K562 (cell line): Measurements from ENCODE around the gene SLC46A3. TPM values are rescaled to one million over a fixed set of nuclear protein-coding genes. Genes with fewer than 3 reads are reported as not detected.

Experiments used
- ATAC-seq: fragments of 200-7000 bp; cut with Tn5 transposase; 3 replicates; pipeline ENCODE4 v1.9.1; 2020; ENCODE audit warnings: moderate library complexity
- BruUV-seq: library from RNA; stranded (reverse); fragments of 400-500 nt; replicated peaks from 2 replicates; lab custom pipeline; 2021; lab: Mats Ljungman, UMichigan
- CTCF ChIA-PET: fragments of 300-600 bp; formaldehyde crosslinking; extraction: SDS; loops from one replicate; lab custom pipeline; 2021; ENCODE audit warnings: low intra/inter-chr PET ratio; lab: Yijun Ruan, JAX
- POLR2A ChIA-PET: fragments of 300-600, 350-650 bp; sonication (Branson Sonifier 250); formaldehyde crosslinking; extraction: SDS; loops from one replicate; lab custom pipeline; 2021; ENCODE audit warnings: antibody characterized with exemption, inconsistent platforms; lab: Yijun Ruan, JAX
- DNase-seq, 4 experiments: peaks; one replicate each; pipeline versions ENCODE4 v3.0.0 to v3.0.0-alpha.2; 2011 to 2018; ENCODE audit warnings: low spot score in 3 of 4, mixed read lengths in 3 of 4; ENCODE audit errors: extremely low read depth in 1 of 4
- FAIRE-seq: peaks from 2 replicates; lab custom pipeline; 2011; peaks lifted over from hg19 to GRCh38; lab: Jason Lieb, UNC
- H2AFZ ChIP-seq: 2 replicates; pipeline ENCODE4 v1.6.0; 2011; ENCODE audit warnings: low read depth, low read length, control low read depth, inconsistent platforms
- H3K27ac ChIP-seq: fragments of 200-600 bp; 3 replicates; pipeline ENCODE4 v1.8.0; 2011; ENCODE audit warnings: low read depth, mild to moderate bottlenecking, control low read depth, inconsistent platforms, low read length, moderate library complexity, mixed read lengths; ENCODE audit errors: extremely low read depth
- H3K27me3 ChIP-seq, 2 experiments: fragments of 300-600 bp in 1 of 2; 2 replicates in 1 of 2; 3 replicates in 1 of 2; pipeline versions ENCODE4 v1.6.0 to v1.8.0; 2011; ENCODE audit warnings: inconsistent platforms in 2 of 2, low read length in 2 of 2, mild to moderate bottlenecking in 1 of 2, mixed read lengths in 1 of 2, moderate library complexity in 1 of 2; ENCODE audit not compliant: control insufficient read depth in 2 of 2, insufficient read depth in 2 of 2
- H3K36me3 ChIP-seq: fragments of 300-600 bp; 3 replicates; pipeline ENCODE4 v1.8.0; 2011; ENCODE audit warnings: mild to moderate bottlenecking, low read length, inconsistent platforms; ENCODE audit not compliant: control insufficient read depth, insufficient read depth
- H3K4me1 ChIP-seq, 2 experiments: fragments of 200-600 bp in 1 of 2; replicated peaks in 1 of 2; 2 replicates in 1 of 2; 3 replicates in 1 of 2; pipeline versions ENCODE4 v1.5.1 to v1.8.0; 2011; ENCODE audit warnings: inconsistent platforms in 2 of 2, low read length in 2 of 2, mild to moderate bottlenecking in 1 of 2, mixed read lengths in 1 of 2, moderate library complexity in 1 of 2; ENCODE audit not compliant: control insufficient read depth in 2 of 2, insufficient read depth in 2 of 2
- H3K4me2 ChIP-seq: 2 replicates; pipeline ENCODE4 v1.6.1; 2011; ENCODE audit warnings: low read length, control low read depth, inconsistent platforms, mixed read lengths; ENCODE audit not compliant: insufficient read depth
- H3K4me3 ChIP-seq: fragments of 200-600 bp; sonication (generic), shearing (Covaris generic); 2 replicates; pipeline ENCODE4 v1.5.1; 2016; ENCODE audit warnings: control low read depth, inconsistent platforms
- H3K79me2 ChIP-seq: fragments of 200-600 bp; 3 replicates; pipeline ENCODE4 v1.8.0; 2011; ENCODE audit warnings: low read length, inconsistent platforms; ENCODE audit not compliant: control insufficient read depth, insufficient read depth
- H3K9ac ChIP-seq, 2 experiments: 2 replicates each; pipeline versions ENCODE4 v1.6.0 to v1.6.1; 2011; ENCODE audit warnings: low read depth in 2 of 2, low read length in 2 of 2, control low read depth in 1 of 2, inconsistent platforms in 1 of 2, mild to moderate bottlenecking in 1 of 2, mixed read lengths in 1 of 2; ENCODE audit not compliant: insufficient read depth in 1 of 2
- H3K9me1 ChIP-seq: one replicate; pipeline ENCODE4 v1.6.0; 2011; ENCODE audit warnings: inconsistent platforms, mild to moderate bottlenecking, low read length, moderate library complexity; ENCODE audit not compliant: control insufficient read depth, insufficient read depth
- H3K9me3 ChIP-seq: replicated peaks from 2 replicates; pipeline ENCODE4 v1.5.1; 2011; ENCODE audit warnings: low read depth, low read length, inconsistent platforms; ENCODE audit not compliant: control insufficient read depth, insufficient read depth
- H4K20me1 ChIP-seq: replicated peaks from 2 replicates; pipeline ENCODE4 v1.6.1; 2011; ENCODE audit warnings: low read length, inconsistent platforms, mixed read lengths; ENCODE audit not compliant: control insufficient read depth, insufficient read depth
- ATF1 ChIP-seq, 2 experiments: fragments of 450-650 bp in 1 of 2; IDR thresholded peaks; 2 replicates each; pipeline ENCODE4 v1.6.1; 2016; ENCODE audit warnings: missing compliant biosample characterization in 1 of 2, missing genetic modification characterization in 1 of 2
- HMGN3 ChIP-seq: IDR thresholded peaks from 2 replicates; pipeline ENCODE4 v1.6.1; 2011; ENCODE audit warnings: borderline replicate concordance, low read depth, mild to moderate bottlenecking, mixed read lengths, low read length; ENCODE audit not compliant: insufficient read length; ENCODE audit errors: extremely low read depth
- IFI16 ChIP-seq: fragments of 250-450 bp; sonication (Bioruptor Pico); IDR thresholded peaks from 2 replicates; pipeline ENCODE4 v2.1.2; 2022; ENCODE audit warnings: mild to moderate bottlenecking, inconsistent platforms
- SMAD4 ChIP-seq: fragments of 250-450 bp; sonication (Bioruptor Pico); conservative IDR thresholded peaks from 2 replicates; pipeline ENCODE4 v1.8.0; 2021; ENCODE audit warnings: inconsistent platforms, mild to moderate bottlenecking, moderate library complexity
- TCF7 ChIP-seq: sonication (generic); IDR thresholded peaks from 2 replicates; pipeline ENCODE4 v1.6.1; 2016; ENCODE audit warnings: antibody characterized with exemption, borderline replicate concordance
- TCF7L2 ChIP-seq: fragments of 150-350 bp; IDR thresholded peaks from 2 replicates; pipeline ENCODE4 v1.6.1; 2016; ENCODE audit warnings: low read depth, mild to moderate bottlenecking, low read length, moderate library complexity
- ZNF197 ChIP-seq: fragments of 200-800 bp; sonication (Bioruptor generic); IDR thresholded peaks from 2 replicates; pipeline ENCODE4 v1.6.1; 2016; ENCODE audit warnings: low read depth, missing genetic modification characterization, missing compliant biosample characterization
- ZNF384 ChIP-seq: IDR thresholded peaks from 2 replicates; pipeline ENCODE4 v1.6.1; 2012; ENCODE audit warnings: low read depth, low read length, improper control_type of control experiment
- WGBS: fragments of 100-300 bp; shearing (Covaris generic); methylation state at CpG from one replicate; pipeline ENCODE4 v1.1.6; 2016; ENCODE audit warnings: low coverage, mixed read lengths; ENCODE audit not compliant: insufficient coverage; ENCODE audit errors: missing lambda C conversion rate; 5-methylcytosine and 5-hydroxymethylcytosine counted together
- in situ Hi-C: fragments of 300-500 bp; cut with MboI; formaldehyde crosslinking; loops from 4 replicates; pipeline ENCODE4 v1.15.0; 2018; ENCODE audit warnings: inconsistent platforms, mixed read lengths
- intact Hi-C: fragments of 100-400 bp; cut with micrococcal nuclease; formaldehyde crosslinking; loops from 2 replicates; pipeline ENCODE4 v1.14.2; 2022
- polyA plus RNA-seq, 8 experiments: library from polyadenylated mRNA; depleted of rRNA in 4 of 8; stranded (reverse) in 5 of 8; unstranded in 3 of 8; fragments of >200 nt; fragmentation: Nextera tagmentation in 2 of 8; fragmentation: Illumina TruSeq in 1 of 8; extraction: Ambion mirVana in 2 of 8; extraction: Trizol in 1 of 8; gene quantifications; 2 replicates each; pipeline versions ENCODE4 v1.2.1 to v1.2.3, GENCODE V29; 2011 to 2014; ENCODE audit warnings: inconsistent platforms in 1 of 8, missing spikeins in 1 of 8
- total RNA-seq, 7 experiments: library from RNA; depleted of rRNA in 6 of 7; stranded (reverse); fragments of >200 nt in 6 of 7; fragmentation: Illumina TruSeq in 2 of 7; extraction: Trizol in 2 of 7; gene quantifications; 2 replicates each; pipeline versions ENCODE4 v1.2.1 to v1.2.3, GENCODE V29; 2011 to 2021; ENCODE audit warnings: low replicate concordance in 1 of 7
- TF ChIP-seq, protein P1 (sequence below): sonication (generic); formaldehyde crosslinking; IDR thresholded peaks from 2 replicates; pipeline ENCODE4 v1.8.1; 2023; ENCODE audit warnings: mild to moderate bottlenecking, missing genetic modification reagents
- TF ChIP-seq, protein P2 (sequence below), 2 experiments: fragments of 250-450 bp in 1 of 2; fragments of 450-650 bp in 1 of 2; sonication (Bioruptor Pico) in 1 of 2; IDR thresholded peaks; 2 replicates each; pipeline versions ENCODE4 v1.6.1 to v1.8.0; 2016 to 2021; ENCODE audit warnings: mild to moderate bottlenecking in 2 of 2, moderate library complexity in 2 of 2, missing compliant biosample characterization in 1 of 2, missing genetic modification characterization in 1 of 2
- TF ChIP-seq, protein P3 (sequence below): fragments of 250-450 bp; sonication (Bioruptor Pico); IDR thresholded peaks from 2 replicates; pipeline ENCODE4 v1.8.0; 2022; ENCODE audit warnings: inconsistent platforms, mild to moderate bottlenecking, moderate library complexity, borderline replicate concordance

The SLC46A3 gene
- total and polyA plus RNA-seq, 9 of the 15 experiments (the other 6 are each of a cell fraction or from before 2014, with no cell fraction given), result 0.14 to 1.2 (median 0.51) TPM

DNA sequence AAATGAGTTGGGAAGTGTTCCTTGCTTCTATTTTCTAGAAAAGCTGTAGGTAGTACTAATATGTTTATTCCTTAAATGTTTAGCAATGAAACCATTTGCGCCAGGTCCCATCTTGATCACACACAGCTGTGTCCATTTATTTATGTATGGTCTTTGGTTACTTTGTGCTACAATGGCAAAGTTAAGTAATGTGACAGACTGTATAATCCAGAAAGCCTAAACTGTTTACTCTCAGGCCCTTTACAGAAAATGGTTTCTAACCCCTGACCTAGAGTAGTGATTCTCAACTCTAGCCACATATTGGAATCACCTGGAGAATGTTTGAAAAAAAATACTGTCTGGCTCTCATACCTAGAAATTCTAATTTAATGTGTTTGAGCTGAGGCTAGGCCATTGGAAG lies 21.3 kb downstream of the SLC46A3 start:
- ATAC-seq, result no peak
- H3K4me2 ChIP-seq, result no peak overlapping the region
- no peaks in the 10 kb centered on the region for H3K9me3 ChIP-seq
- H3K9me1 ChIP-seq, result no peaks in the 10 kb centered on the region
- CTCF ChIA-PET, result no interaction called here
- no peaks in the 10 kb centered on the region for H3K79me2 ChIP-seq
- 73% methylated on average over 1 of the region's 1 CpG for WGBS
- H2AFZ ChIP-seq, result no peak overlapping the region
- no peak for DNase-seq
- peaks cover 0 to 5% of the 10 kb centered on the region in 2 experiments; a peak in 1 of 5 replicates for H3K4me1 ChIP-seq
- 0 out of 5 replicates have a peak, but pooled peaks cover 0 to 2% of the 10 kb centered on the region in 2 experiments for H3K27me3 ChIP-seq
- FAIRE-seq, result no peak
- intact Hi-C loops (no loop called here), in situ Hi-C loops (no loop called here)
- TF ChIP-seq, protein P1, sequence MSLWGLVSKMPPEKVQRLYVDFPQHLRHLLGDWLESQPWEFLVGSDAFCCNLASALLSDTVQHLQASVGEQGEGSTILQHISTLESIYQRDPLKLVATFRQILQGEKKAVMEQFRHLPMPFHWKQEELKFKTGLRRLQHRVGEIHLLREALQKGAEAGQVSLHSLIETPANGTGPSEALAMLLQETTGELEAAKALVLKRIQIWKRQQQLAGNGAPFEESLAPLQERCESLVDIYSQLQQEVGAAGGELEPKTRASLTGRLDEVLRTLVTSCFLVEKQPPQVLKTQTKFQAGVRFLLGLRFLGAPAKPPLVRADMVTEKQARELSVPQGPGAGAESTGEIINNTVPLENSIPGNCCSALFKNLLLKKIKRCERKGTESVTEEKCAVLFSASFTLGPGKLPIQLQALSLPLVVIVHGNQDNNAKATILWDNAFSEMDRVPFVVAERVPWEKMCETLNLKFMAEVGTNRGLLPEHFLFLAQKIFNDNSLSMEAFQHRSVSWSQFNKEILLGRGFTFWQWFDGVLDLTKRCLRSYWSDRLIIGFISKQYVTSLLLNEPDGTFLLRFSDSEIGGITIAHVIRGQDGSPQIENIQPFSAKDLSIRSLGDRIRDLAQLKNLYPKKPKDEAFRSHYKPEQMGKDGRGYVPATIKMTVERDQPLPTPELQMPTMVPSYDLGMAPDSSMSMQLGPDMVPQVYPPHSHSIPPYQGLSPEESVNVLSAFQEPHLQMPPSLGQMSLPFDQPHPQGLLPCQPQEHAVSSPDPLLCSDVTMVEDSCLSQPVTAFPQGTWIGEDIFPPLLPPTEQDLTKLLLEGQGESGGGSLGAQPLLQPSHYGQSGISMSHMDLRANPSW, result no peak
- TF ChIP-seq, protein P2, sequence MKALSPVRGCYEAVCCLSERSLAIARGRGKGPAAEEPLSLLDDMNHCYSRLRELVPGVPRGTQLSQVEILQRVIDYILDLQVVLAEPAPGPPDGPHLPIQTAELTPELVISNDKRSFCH (CRISPR knock-in tag; IDR thresholded peaks at IDR 0.05), result no peak
- TF ChIP-seq, protein P2 (tag; IDR thresholded peaks at IDR 0.05), result no peak
- no peak for TF ChIP-seq SMAD4 (CRISPR knock-in tag)
- no peak for TF ChIP-seq TCF7
- TF ChIP-seq, protein P3, sequence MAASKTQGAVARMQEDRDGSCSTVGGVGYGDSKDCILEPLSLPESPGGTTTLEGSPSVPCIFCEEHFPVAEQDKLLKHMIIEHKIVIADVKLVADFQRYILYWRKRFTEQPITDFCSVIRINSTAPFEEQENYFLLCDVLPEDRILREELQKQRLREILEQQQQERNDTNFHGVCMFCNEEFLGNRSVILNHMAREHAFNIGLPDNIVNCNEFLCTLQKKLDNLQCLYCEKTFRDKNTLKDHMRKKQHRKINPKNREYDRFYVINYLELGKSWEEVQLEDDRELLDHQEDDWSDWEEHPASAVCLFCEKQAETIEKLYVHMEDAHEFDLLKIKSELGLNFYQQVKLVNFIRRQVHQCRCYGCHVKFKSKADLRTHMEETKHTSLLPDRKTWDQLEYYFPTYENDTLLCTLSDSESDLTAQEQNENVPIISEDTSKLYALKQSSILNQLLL (CRISPR knock-in tag), result no peak
- TF ChIP-seq HMGN3, result no peak
- TF ChIP-seq ATF1 (CRISPR knock-in tag; IDR thresholded peaks at IDR 0.05), result no peak
- no peak for TF ChIP-seq ATF1 (tag; IDR thresholded peaks at IDR 0.05)
- no peak for TF ChIP-seq ZNF384
- no peak for TF ChIP-seq TCF7L2
- no peak for TF ChIP-seq IFI16 (CRISPR knock-in tag)
- TF ChIP-seq ZNF197 (CRISPR knock-in tag), result no peak
- no TSS peak for BruUV-seq
- H3K4me3 ChIP-seq, result no peak overlapping the region
- no peaks in the 10 kb centered on the region for H3K36me3 ChIP-seq
- no peaks in the 10 kb centered on the region for H4K20me1 ChIP-seq
- no peak overlapping the region for H3K9ac ChIP-seq
- no peak overlapping the region for H3K27ac ChIP-seq
- POLR2A ChIA-PET, result no interaction called here
